Natural killer cell (primary cell): ENCODE results near the gene GMCL2. TPM values are rescaled to one million over a fixed set of nuclear protein-coding genes. Genes with fewer than 3 reads are reported as not detected.

Experiments used
- ATAC-seq, 3 donors: fragments of 150-1000 bp in 2 of 3; fragments of 200-7000 bp in 1 of 3; cut with Tn5 transposase; 1 replicate in 1 of 3; 2 replicates in 2 of 3; pipeline ENCODE4 v1.10.0; 2021; ENCODE audit warnings: mild to moderate bottlenecking in 2 of 3, moderate library complexity in 2 of 3
- DNase-seq, 2 donors: peaks; one replicate each; pipeline versions ENCODE4 v3.0.0 to v3.0.0-alpha.2; 2013 to 2021; ENCODE audit warnings: mixed read lengths in 1 of 2
- H3K27ac ChIP-seq: one replicate; pipeline ENCODE4 v1.5.1; 2013; ENCODE audit warnings: mild to moderate bottlenecking, low read length
- H3K27me3 ChIP-seq: one replicate; pipeline ENCODE4 v1.6.1; 2013; ENCODE audit warnings: low read length; ENCODE audit not compliant: control insufficient read depth, insufficient read depth
- H3K36me3 ChIP-seq: one replicate; pipeline ENCODE4 v1.6.1; 2013; ENCODE audit warnings: low read length; ENCODE audit not compliant: control insufficient read depth, insufficient read depth
- H3K4me1 ChIP-seq: one replicate; pipeline ENCODE4 v1.6.1; 2013; ENCODE audit warnings: low read length; ENCODE audit not compliant: control insufficient read depth, insufficient read depth
- H3K4me3 ChIP-seq: one replicate; pipeline ENCODE4 v1.5.1; 2013; ENCODE audit warnings: low read length
- H3K9me3 ChIP-seq: one replicate; pipeline ENCODE4 v1.6.1; 2013; ENCODE audit warnings: low read length; ENCODE audit not compliant: control insufficient read depth, insufficient read depth
- H3K27ac Mint-ChIP-seq, 2 donors: one replicate each; pipeline ENCODE4 v1.8.0; 2022; ENCODE audit warnings: mild to moderate bottlenecking in 2 of 2, mixed read lengths in 2 of 2, moderate library complexity in 1 of 2
- H3K27me3 Mint-ChIP-seq, 2 donors: one replicate each; pipeline ENCODE4 v1.8.0; 2022; ENCODE audit warnings: low read depth in 2 of 2, mixed read lengths in 2 of 2
- H3K36me3 Mint-ChIP-seq: one replicate; pipeline ENCODE4 v1.8.0; 2022; ENCODE audit warnings: mixed read lengths
- H3K4me1 Mint-ChIP-seq, 2 donors: one replicate each; pipeline ENCODE4 v1.8.0; 2022; ENCODE audit warnings: mixed read lengths in 2 of 2
- H3K4me3 Mint-ChIP-seq: one replicate; pipeline ENCODE4 v1.8.0; 2022; ENCODE audit warnings: mild to moderate bottlenecking, moderate library complexity, mixed read lengths
- H3K9me3 Mint-ChIP-seq, 2 donors: one replicate each; pipeline ENCODE4 v1.8.0; 2022; ENCODE audit warnings: mixed read lengths in 2 of 2
- WGBS: methylation state at CpG from one replicate; pipeline ENCODE4 v1.1.7; 2013; ENCODE audit warnings: missing lambda C conversion rate; ENCODE audit not compliant: insufficient coverage; 5-methylcytosine and 5-hydroxymethylcytosine counted together
- intact Hi-C: fragments of 100-400 bp; cut with micrococcal nuclease; formaldehyde crosslinking; loops from one replicate; pipeline ENCODE4 v1.14.2; 2022
- total RNA-seq, 4 donors: library from RNA; stranded (reverse); fragments of 120-200 nt in 1 of 4; gene quantifications; one replicate each; pipeline versions ENCODE4 v1.2.3 to v1.2.4, GENCODE V29; 2013 to 2022
- TF ChIP-seq, protein P1 (sequence below): fragments of 200-600 bp; IDR thresholded peaks from one replicate; pipeline ENCODE4 v1.8.0; 2022; ENCODE audit warnings: antibody characterized with exemption

The GMCL2 gene
- total RNA-seq, 3 donors from 2014 or later (not counting 1 experiment from before 2014, with no cell fraction given), result not detected

DNA sequence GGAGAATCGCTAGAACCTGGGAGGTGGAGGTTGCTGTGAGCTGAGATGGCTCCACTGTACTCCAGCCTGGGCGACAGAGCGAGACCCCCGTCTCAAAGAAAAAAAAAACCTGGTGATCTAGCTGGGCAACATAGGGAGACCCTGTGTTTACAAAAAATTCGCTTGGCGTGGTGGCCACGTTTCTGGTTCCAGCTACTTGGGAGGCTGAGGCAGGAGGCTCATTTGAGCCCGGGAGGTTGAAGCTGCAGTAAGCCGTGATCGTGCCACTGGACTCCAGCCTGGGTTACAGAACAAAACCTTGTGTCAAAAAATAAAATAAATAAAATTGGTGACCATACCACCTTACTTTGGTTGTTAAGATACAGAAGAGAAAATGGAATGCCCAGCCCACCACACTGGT lies 15.4 kb upstream of the GMCL2 start:
- peaks cover 24% of the 10 kb centered on the region for H3K4me1 ChIP-seq
- H3K27me3 ChIP-seq, result no peaks in the 10 kb centered on the region
- no peak for ATAC-seq
- no peak overlapping the region for H3K27ac ChIP-seq
- H3K9me3 Mint-ChIP-seq, result no peaks in the 10 kb centered on the region
- H3K36me3 ChIP-seq, result peaks cover 11% of the 10 kb centered on the region
- intact Hi-C loops, result no loop called here
- no peak overlapping the region for H3K27ac Mint-ChIP-seq
- H3K9me3 ChIP-seq, result no peaks in the 10 kb centered on the region
- no peaks in the 10 kb centered on the region for H3K36me3 Mint-ChIP-seq
- TF ChIP-seq, protein P1, sequence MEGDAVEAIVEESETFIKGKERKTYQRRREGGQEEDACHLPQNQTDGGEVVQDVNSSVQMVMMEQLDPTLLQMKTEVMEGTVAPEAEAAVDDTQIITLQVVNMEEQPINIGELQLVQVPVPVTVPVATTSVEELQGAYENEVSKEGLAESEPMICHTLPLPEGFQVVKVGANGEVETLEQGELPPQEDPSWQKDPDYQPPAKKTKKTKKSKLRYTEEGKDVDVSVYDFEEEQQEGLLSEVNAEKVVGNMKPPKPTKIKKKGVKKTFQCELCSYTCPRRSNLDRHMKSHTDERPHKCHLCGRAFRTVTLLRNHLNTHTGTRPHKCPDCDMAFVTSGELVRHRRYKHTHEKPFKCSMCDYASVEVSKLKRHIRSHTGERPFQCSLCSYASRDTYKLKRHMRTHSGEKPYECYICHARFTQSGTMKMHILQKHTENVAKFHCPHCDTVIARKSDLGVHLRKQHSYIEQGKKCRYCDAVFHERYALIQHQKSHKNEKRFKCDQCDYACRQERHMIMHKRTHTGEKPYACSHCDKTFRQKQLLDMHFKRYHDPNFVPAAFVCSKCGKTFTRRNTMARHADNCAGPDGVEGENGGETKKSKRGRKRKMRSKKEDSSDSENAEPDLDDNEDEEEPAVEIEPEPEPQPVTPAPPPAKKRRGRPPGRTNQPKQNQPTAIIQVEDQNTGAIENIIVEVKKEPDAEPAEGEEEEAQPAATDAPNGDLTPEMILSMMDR, result no peak
- no peak overlapping the region for H3K4me3 ChIP-seq
- DNase-seq, result no peak
- 95% methylated on average over 9 of the region's 10 CpGs for WGBS
- H3K4me3 Mint-ChIP-seq, result peak overlapping the region; percentile 61
- no peaks in the 10 kb centered on the region for H3K27me3 Mint-ChIP-seq
- H3K4me1 Mint-ChIP-seq, result peaks cover 27 to 28% of the 10 kb centered on the region in 2 donors

DNA sequence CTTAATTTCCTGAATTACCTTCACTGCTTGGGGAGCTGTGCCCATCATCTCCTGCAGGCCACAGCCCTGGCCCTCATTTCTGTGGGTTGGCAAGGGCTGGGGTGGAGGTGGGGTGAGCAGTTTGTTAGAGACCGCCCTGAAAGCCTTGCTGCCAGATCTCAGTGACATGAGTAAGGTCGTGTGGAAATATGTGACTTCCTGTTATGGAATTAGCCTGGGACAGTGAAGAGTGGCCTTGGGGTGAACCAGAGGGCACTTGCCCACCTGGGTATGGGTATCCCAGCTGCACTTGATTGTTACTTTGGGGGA lies 14.7 kb upstream of the GMCL2 start:
- Histone ChIP-seq H3K4me1 (peaks cover 21% of the 10 kb centered on the region), H3K9me3 (no peaks in the 10 kb centered on the region), H3K27ac (no peak overlapping the region), H3K27me3 (no peaks in the 10 kb centered on the region), H3K36me3 (peaks cover 4% of the 10 kb centered on the region), H3K4me3 (no peak overlapping the region)
- intact Hi-C loops, result no loop called here
- H3K36me3 Mint-ChIP-seq, result no peaks in the 10 kb centered on the region
- DNase-seq, result no peak
- WGBS, result 27% methylated on average over 2 of the region's 2 CpGs
- no peak for ATAC-seq
- H3K4me1 Mint-ChIP-seq, result peaks cover 20 to 23% of the 10 kb centered on the region in 2 donors
- no peak overlapping the region for H3K4me3 Mint-ChIP-seq
- H3K27ac Mint-ChIP-seq, result no peak overlapping the region
- TF ChIP-seq, protein P1, result no peak
- H3K27me3 Mint-ChIP-seq, result no peaks in the 10 kb centered on the region
- H3K9me3 Mint-ChIP-seq, result no peaks in the 10 kb centered on the region

DNA sequence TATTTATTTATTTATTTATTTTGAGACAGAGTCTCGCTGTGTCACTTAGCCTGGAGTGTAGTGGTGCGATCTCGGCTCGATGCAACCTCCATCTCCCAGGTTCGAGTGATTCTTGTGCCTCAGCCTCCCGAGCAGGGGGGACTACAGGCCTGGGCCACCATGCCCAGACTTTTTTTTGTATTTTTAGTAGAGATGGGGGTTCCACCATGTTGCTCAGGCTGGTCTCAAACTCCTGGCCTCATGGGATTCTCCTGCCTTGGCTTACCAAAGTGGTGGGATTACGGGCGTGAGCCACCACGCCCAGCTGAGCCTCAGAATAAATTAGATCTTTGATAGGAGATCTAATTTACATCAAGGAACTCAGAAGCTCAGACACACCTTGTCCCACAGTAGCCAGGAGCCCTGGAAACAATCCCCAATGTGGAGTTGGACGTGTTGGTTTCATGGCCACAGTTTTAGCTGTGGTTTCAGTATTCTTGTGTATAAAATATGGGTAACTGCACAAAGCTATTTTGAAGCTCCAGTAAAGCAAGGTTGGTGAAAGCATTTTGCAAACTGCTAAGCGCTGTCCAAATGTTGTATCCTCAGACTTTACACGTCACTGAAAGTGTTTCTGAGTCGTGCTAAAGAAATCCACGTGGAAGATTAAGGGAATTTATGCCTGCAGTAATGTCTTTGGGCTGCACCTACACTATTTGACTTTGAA lies 14.2 kb upstream of the GMCL2 start:
- Mint-ChIP-seq H3K4me3 (no peak overlapping the region), H3K27ac (no peak overlapping the region), H3K4me1 (peaks cover 18 to 22% of the 10 kb centered on the region in 2 donors), H3K36me3 (no peaks in the 10 kb centered on the region), H3K9me3 (no peaks in the 10 kb centered on the region), H3K27me3 (no peaks in the 10 kb centered on the region)
- Histone ChIP-seq H3K4me3 (no peak overlapping the region), H3K4me1 (peaks cover 16% of the 10 kb centered on the region), H3K27ac (no peak overlapping the region), H3K9me3 (no peaks in the 10 kb centered on the region), H3K27me3 (no peaks in the 10 kb centered on the region), H3K36me3 (peaks cover 2% of the 10 kb centered on the region)
- intact Hi-C loops, result no loop called here
- DNase-seq, result no peak
- 87% methylated on average over 11 of the region's 14 CpGs for WGBS
- TF ChIP-seq, protein P1, result no peak
- no peak for ATAC-seq
